K562 (cell line): ENCODE data around the gene CCDC9. TPM values are rescaled to one million over a fixed set of nuclear protein-coding genes. Genes with fewer than 3 reads are reported as not detected.

ENCODE experiments used
- CLOCK ChIP-seq: fragments of 250-450 bp; sonication (Bioruptor Pico); IDR thresholded peaks from 2 replicates; pipeline ENCODE4 v1.4.0; 2020; ENCODE audit warnings: mild to moderate bottlenecking, moderate library complexity, borderline replicate concordance
- E2F4 ChIP-seq: sonication (generic); formaldehyde crosslinking; IDR thresholded peaks from 2 replicates; pipeline ENCODE4 v1.8.0; 2022; ENCODE audit warnings: mild to moderate bottlenecking, low read depth, missing genetic modification reagents
- ELK3 ChIP-seq: fragments of 450-650 bp; formaldehyde crosslinking; IDR thresholded peaks from 2 replicates; pipeline ENCODE4 v1.4.0; 2020; ENCODE audit warnings: mild to moderate bottlenecking
- ERF ChIP-seq: fragments of 450-650 bp; formaldehyde crosslinking; IDR thresholded peaks from 2 replicates; pipeline ENCODE4 v1.4.0; 2020; ENCODE audit warnings: mild to moderate bottlenecking, mixed read lengths
- FIP1L1 ChIP-seq: fragments of 200-400 bp; formaldehyde crosslinking; IDR thresholded peaks from 2 replicates; pipeline ENCODE4 v1.6.1; 2018; ENCODE audit warnings: mild to moderate bottlenecking, low read depth, low read length; ENCODE audit not compliant: poor library complexity, severe bottlenecking
- HDAC2 ChIP-seq: fragments of 450-650 bp; IDR thresholded peaks from 2 replicates; pipeline ENCODE4 v1.6.1; 2016; ENCODE audit warnings: mild to moderate bottlenecking
- HNRNPUL1 ChIP-seq: fragments of 200-400 bp; formaldehyde crosslinking; IDR thresholded peaks from 2 replicates; pipeline ENCODE4 v1.6.1; 2017; ENCODE audit warnings: low read length
- LEF1 ChIP-seq: fragments of 450-650 bp; IDR thresholded peaks from 2 replicates; pipeline ENCODE4 v1.6.1; 2016; ENCODE audit warnings: mild to moderate bottlenecking
- MCM3 ChIP-seq: fragments of 450-650 bp; IDR thresholded peaks from 2 replicates; pipeline ENCODE4 v1.6.1; 2016
- NFE2 ChIP-seq: IDR thresholded peaks from 2 replicates; pipeline ENCODE4 v1.6.1; 2014; ENCODE audit warnings: antibody characterized with exemption, low read depth
- PKNOX1 ChIP-seq: fragments of 450-650 bp; IDR thresholded peaks from 2 replicates; pipeline ENCODE4 v1.6.1; 2016
- POLR2A ChIP-seq: fragments of 450-650 bp; conservative IDR thresholded peaks from 2 replicates; pipeline ENCODE4 v1.6.1; 2016
- POLR2H ChIP-seq: IDR thresholded peaks from 2 replicates; pipeline ENCODE4 v1.6.1; 2016; ENCODE audit warnings: missing genetic modification characterization, low read depth, mild to moderate bottlenecking, control low read depth, missing compliant biosample characterization, moderate library complexity
- RBM17 ChIP-seq: fragments of 200-400 bp; formaldehyde crosslinking; IDR thresholded peaks from 2 replicates; pipeline ENCODE4 v1.6.1; 2017; ENCODE audit warnings: low read depth, mild to moderate bottlenecking, low read length, borderline replicate concordance
- RFX5 ChIP-seq: IDR thresholded peaks from 2 replicates; pipeline ENCODE4 v1.6.1; 2011; ENCODE audit warnings: low read depth, mild to moderate bottlenecking, improper control_type of control experiment, low read length
- SNIP1 ChIP-seq: fragments of 450-650 bp; IDR thresholded peaks from 2 replicates; pipeline ENCODE4 v1.7.1; 2017; ENCODE audit warnings: low read depth, mild to moderate bottlenecking
- SRSF1 ChIP-seq: fragments of 200-400 bp; formaldehyde crosslinking; IDR thresholded peaks from 2 replicates; pipeline ENCODE4 v1.6.1; 2017; ENCODE audit warnings: mild to moderate bottlenecking, low read depth, low read length, moderate library complexity
- ZNF655 ChIP-seq: fragments of 250-450 bp; sonication (Bioruptor Pico); IDR thresholded peaks from 2 replicates; pipeline ENCODE4 v1.5.0; 2021
- ZNF740 ChIP-seq, 3 experiments: fragments of 200-800 bp in 1 of 3; sonication (Bioruptor generic) in 1 of 3; sonication (generic) in 1 of 3; formaldehyde crosslinking in 1 of 3; IDR thresholded peaks; 2 replicates each; pipeline versions ENCODE4 v1.6.1 to v1.8.0; 2016 to 2022; ENCODE audit warnings: mild to moderate bottlenecking in 2 of 3, missing compliant biosample characterization in 2 of 3, missing genetic modification characterization in 2 of 3, missing genetic modification reagents in 1 of 3
- polyA plus RNA-seq, 8 experiments: library from polyadenylated mRNA; depleted of rRNA in 4 of 8; stranded (reverse) in 5 of 8; unstranded in 3 of 8; fragments of >200 nt; fragmentation: Nextera tagmentation in 2 of 8; fragmentation: Illumina TruSeq in 1 of 8; extraction: Ambion mirVana in 2 of 8; extraction: Trizol in 1 of 8; gene quantifications; 2 replicates each; pipeline versions ENCODE4 v1.2.1 to v1.2.3, GENCODE V29; 2011 to 2014; ENCODE audit warnings: inconsistent platforms in 1 of 8, missing spikeins in 1 of 8
- total RNA-seq, 7 experiments: library from RNA; depleted of rRNA in 6 of 7; stranded (reverse); fragments of >200 nt in 6 of 7; fragmentation: Illumina TruSeq in 2 of 7; extraction: Trizol in 2 of 7; gene quantifications; 2 replicates each; pipeline versions ENCODE4 v1.2.1 to v1.2.3, GENCODE V29; 2011 to 2021; ENCODE audit warnings: low replicate concordance in 1 of 7

Gene CCDC9
- total and polyA plus RNA-seq, 9 of the 15 experiments (the other 6 are each of a cell fraction or from before 2014, with no cell fraction given) = 0.23 to 38.6 (median 8.4) TPM

GRCh38 chr19:47226426-47227351 lies 29.6 kb upstream of the CCDC9 start (continued):
- TF ChIP-seq ERF (CRISPR knock-in tag) (peak; percentile 66; the same call in 1 of the 2 replicates), NFE2 (no peak), FIP1L1 (peak; percentile 100), POLR2A (peak; percentile 94), RFX5 (no peak), HDAC2 (peak; percentile 32; the same call in 1 of the 2 replicates), ELK3 (CRISPR knock-in tag) (no peak), E2F4 (CRISPR knock-in tag) (no peak), RBM17 (no peak; the same call in 1 of the 2 replicates), SRSF1 (0 out of 2 replicates have a peak, but pooled peaks have one; percentile 79), LEF1 (no peak), PKNOX1 (peak; percentile 25; the same call in 1 of the 2 replicates), HNRNPUL1 (no peak), ZNF655 (CRISPR knock-in tag) (no peak; the same call in 1 of the 2 replicates), MCM3 (no peak), SNIP1 (no peak), POLR2H (tag) (peak; percentile 85), ZNF740 (CRISPR knock-in tag; IDR thresholded peaks at IDR 0.05) (peak; percentile 75), ZNF740 (tag; IDR thresholded peaks at IDR 0.05) (peak in 1 of 2 experiments; percentile 77; a peak in 1 of 4 replicates), CLOCK (CRISPR knock-in tag) (no peak)
